Measurements from ENCODE around the gene NCKAP5. TPM values are rescaled to one million over a fixed set of nuclear protein-coding genes. Genes with fewer than 3 reads are reported as not detected.
A peak's percentile ranks its signal among the peaks of the same experiment; 100 is the strongest.

Gene NCKAP5
- polyA plus RNA-seq, 3 donors = not detected

DNA sequence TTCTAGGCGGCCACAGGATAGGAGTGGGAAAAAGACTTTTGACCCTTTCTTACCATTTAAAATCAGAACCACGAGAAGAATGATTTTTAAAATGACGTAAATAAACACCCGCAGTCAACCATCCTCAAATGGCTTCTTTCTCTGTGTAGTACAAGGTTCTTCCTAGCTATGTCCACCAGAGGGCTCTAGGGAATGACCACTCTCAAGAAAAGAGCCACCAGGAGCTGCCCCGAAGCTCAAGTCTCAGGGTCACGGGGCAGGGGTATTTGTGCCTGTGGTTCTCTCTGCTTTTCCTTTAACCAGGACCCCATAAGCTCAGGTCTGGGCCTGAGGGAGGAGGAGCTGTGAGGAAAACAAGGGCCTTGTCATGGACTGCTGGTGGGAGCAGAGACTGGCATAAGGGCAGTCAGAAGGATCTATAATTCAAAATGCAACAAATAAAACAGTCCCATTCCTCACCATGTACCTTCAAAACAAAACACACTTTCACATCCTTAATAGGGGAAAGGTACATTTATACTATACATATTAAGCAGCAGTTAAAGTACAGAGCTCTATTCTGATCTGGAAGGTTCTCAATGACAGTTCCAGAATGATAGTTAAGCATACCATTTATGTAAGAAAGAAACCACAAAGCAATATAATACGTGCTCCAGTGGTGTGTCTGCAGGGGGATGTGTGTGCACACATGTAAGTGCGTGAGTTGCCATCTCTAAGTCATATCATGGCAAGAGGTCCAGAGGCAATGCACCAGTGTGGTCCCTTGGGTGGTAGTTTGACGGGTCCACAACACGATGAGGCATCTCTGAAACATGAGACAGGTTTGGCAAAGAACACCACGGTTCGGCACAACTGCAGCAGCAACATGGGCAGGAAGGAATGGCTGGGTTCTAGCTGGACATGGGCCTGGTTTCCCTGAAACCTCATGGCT lies 916.9 kb downstream of the NCKAP5 start:
- Histone ChIP-seq H3K27me3 (ENCODE audit: control insufficient read depth in 2 of 2, insufficient read depth in 2 of 2, low read length in 2 of 2) (no peaks in the 10 kb centered on the region), H4K20me1 (ENCODE audit: insufficient read depth, low read length) (no peaks in the 10 kb centered on the region), H3K9ac (ENCODE audit: insufficient read depth, low read length, poor library complexity, severe bottlenecking) (no peak overlapping the region), H3K36me3 (replicated peaks in 1 of 2; ENCODE audit: control insufficient read depth in 1 of 2, insufficient read depth in 2 of 2, low read length in 2 of 2) (no peaks in the 10 kb centered on the region), H3K27ac (ENCODE audit: low read depth in 1 of 2, low read length in 2 of 2) (no peak overlapping the region), H2AFZ (ENCODE audit: insufficient read depth, low read depth, low read length, poor library complexity, severe bottlenecking) (no peak overlapping the region), H3K4me2 (replicated peaks; ENCODE audit: extremely low read depth, low read length, poor library complexity, severe bottlenecking) (no peak overlapping the region), H3K4me1 (ENCODE audit: control insufficient read depth in 1 of 2, insufficient read depth in 2 of 2, low read length in 2 of 2) (no peaks in the 10 kb centered on the region), H3K79me2 (ENCODE audit: insufficient read depth, low read length) (no peaks in the 10 kb centered on the region), H3K4me3 (replicated peaks in 1 of 3; ENCODE audit: low read depth in 2 of 3, low read length in 3 of 3) (no peak overlapping the region), H3K9me3 (replicated peaks in 1 of 2; ENCODE audit: control insufficient read depth in 1 of 2, insufficient read depth in 1 of 2, low read length in 2 of 2) (no peaks in the 10 kb centered on the region)
- Mint-ChIP-seq H3K36me3 (no peaks in the 10 kb centered on the region), H3K9me3 (peaks cover 0 to 2% (median 0%) of the 10 kb centered on the region in 7 donors), H3K4me3 (no peak overlapping the region), H3K27ac (peak overlapping the region in 1 of 7 donors; percentile 37), H3K27me3 (ENCODE audit: low read depth in 3 of 3) (peaks cover 1 to 6% (median 2%) of the 10 kb centered on the region in 3 donors), H3K4me1 (no peaks in the 10 kb centered on the region)
- WGBS (ENCODE audit: insufficient coverage) = 95% methylated on average over 8 of the region's 12 CpGs
- intact Hi-C loops (cut with micrococcal nuclease) = no loop called here
- DNase-seq = no peak
- TF ChIP-seq, protein P1, sequence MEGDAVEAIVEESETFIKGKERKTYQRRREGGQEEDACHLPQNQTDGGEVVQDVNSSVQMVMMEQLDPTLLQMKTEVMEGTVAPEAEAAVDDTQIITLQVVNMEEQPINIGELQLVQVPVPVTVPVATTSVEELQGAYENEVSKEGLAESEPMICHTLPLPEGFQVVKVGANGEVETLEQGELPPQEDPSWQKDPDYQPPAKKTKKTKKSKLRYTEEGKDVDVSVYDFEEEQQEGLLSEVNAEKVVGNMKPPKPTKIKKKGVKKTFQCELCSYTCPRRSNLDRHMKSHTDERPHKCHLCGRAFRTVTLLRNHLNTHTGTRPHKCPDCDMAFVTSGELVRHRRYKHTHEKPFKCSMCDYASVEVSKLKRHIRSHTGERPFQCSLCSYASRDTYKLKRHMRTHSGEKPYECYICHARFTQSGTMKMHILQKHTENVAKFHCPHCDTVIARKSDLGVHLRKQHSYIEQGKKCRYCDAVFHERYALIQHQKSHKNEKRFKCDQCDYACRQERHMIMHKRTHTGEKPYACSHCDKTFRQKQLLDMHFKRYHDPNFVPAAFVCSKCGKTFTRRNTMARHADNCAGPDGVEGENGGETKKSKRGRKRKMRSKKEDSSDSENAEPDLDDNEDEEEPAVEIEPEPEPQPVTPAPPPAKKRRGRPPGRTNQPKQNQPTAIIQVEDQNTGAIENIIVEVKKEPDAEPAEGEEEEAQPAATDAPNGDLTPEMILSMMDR (IDR thresholded peaks at IDR 0.05) = peak; percentile 56

DNA sequence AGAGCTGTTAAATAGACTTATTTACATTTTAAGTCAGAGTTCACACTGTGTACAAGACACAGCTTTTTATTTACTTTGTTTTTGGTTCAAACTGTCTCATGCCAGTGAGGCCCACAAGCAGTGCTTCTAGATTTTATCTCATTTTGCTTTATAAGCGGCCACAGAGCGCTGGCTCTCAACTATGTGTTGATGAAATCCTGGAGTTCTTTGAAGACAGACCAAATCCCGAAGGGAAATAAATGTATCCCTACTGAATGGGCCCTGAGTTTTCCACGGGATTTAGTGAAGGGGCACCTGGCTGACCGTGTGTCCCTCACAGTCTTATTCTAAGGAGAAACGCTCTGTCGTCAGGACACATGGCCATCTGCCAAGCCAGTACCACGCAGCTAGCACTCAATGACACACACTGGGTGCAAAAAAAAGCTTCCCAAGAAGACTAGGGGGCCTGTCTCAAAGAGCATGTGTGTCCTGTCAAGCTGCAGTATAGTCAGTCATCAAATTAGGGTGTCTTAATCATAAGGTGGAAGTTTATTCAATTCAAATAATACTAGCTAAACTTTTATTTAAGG lies 921.6 kb downstream of the NCKAP5 start:
- H3K79me2 ChIP-seq (ENCODE audit: insufficient read depth, low read length) = no peaks in the 10 kb centered on the region
- H3K27me3 Mint-ChIP-seq (ENCODE audit: low read depth in 3 of 3) = peaks cover 2 to 10% (median 2%) of the 10 kb centered on the region in 3 donors
- H3K36me3 Mint-ChIP-seq = no peaks in the 10 kb centered on the region
- H3K9me3 Mint-ChIP-seq = peaks cover 0 to 6% (median 0%) of the 10 kb centered on the region in 7 donors
- no peak overlapping the region for H3K27ac Mint-ChIP-seq
- H3K4me1 ChIP-seq (ENCODE audit: control insufficient read depth in 1 of 2, insufficient read depth in 2 of 2, low read length in 2 of 2) = peaks cover 4 to 10% of the 10 kb centered on the region in 2 donors
- H3K27me3 ChIP-seq (ENCODE audit: control insufficient read depth in 2 of 2, insufficient read depth in 2 of 2, low read length in 2 of 2) = no peaks in the 10 kb centered on the region
- DNase-seq = no peak
- intact Hi-C loops (cut with micrococcal nuclease) = no loop called here
- no peak overlapping the region for H3K9ac ChIP-seq (ENCODE audit: insufficient read depth, low read length, poor library complexity, severe bottlenecking)
- 89% methylated on average over 8 of the region's 8 CpGs for WGBS (ENCODE audit: insufficient coverage)
- no peak overlapping the region for H2AFZ ChIP-seq (ENCODE audit: insufficient read depth, low read depth, low read length, poor library complexity, severe bottlenecking)
- no peak overlapping the region for H3K4me3 Mint-ChIP-seq
- TF ChIP-seq, protein P1 (IDR thresholded peaks at IDR 0.05) = no peak
- no peaks in the 10 kb centered on the region for H4K20me1 ChIP-seq (ENCODE audit: insufficient read depth, low read length)
- H3K4me1 Mint-ChIP-seq = peaks cover 8% of the 10 kb centered on the region
- H3K4me3 ChIP-seq (replicated peaks in 1 of 3; ENCODE audit: low read depth in 2 of 3, low read length in 3 of 3) = no peak overlapping the region
- no peak overlapping the region for H3K4me2 ChIP-seq (replicated peaks; ENCODE audit: extremely low read depth, low read length, poor library complexity, severe bottlenecking)
- no peaks in the 10 kb centered on the region for H3K36me3 ChIP-seq (replicated peaks in 1 of 2; ENCODE audit: control insufficient read depth in 1 of 2, insufficient read depth in 2 of 2, low read length in 2 of 2)
- H3K27ac ChIP-seq (ENCODE audit: low read depth in 1 of 2, low read length in 2 of 2) = no peak overlapping the region
- H3K9me3 ChIP-seq (replicated peaks in 1 of 2; ENCODE audit: control insufficient read depth in 1 of 2, insufficient read depth in 1 of 2, low read length in 2 of 2) = no peaks in the 10 kb centered on the region
